Measurements from ENCODE around the gene CAB39L. TPM values are rescaled to one million over a fixed set of nuclear protein-coding genes. Genes with fewer than 3 reads are reported as not detected.

Gene CAB39L
- total and polyA plus RNA-seq, 2 of the 13 experiments (the other 11 are each of a cell fraction or from before 2014, with no cell fraction given): 3.1 to 6.1 TPM

- 88% methylated on average over 1 of the region's 1 CpG for WGBS (ENCODE audit: low lambda C conversion rate)
- in situ Hi-C loops (cut with HindIII; ENCODE audit: extremely low pct_ligation_motif_present, low pct_unique_long_range_greater_than_20kb) (no loop called here), intact Hi-C loops (cut with micrococcal nuclease; ENCODE audit: unreplicated experiment) (no loop called here)
- Histone ChIP-seq H2AFZ (ENCODE audit: low read length) (no peak overlapping the region), H3K4me1 (ENCODE audit: insufficient read depth, low read length) (no peaks in the 10 kb centered on the region), H3K27ac (ENCODE audit: extremely low read length, insufficient read depth, low read length) (no peak overlapping the region), H3K4me3 (replicated peaks in 1 of 3; ENCODE audit: insufficient read depth in 1 of 3, low read depth in 2 of 3, low read length in 3 of 3) (no peak overlapping the region), H3K9me3 (ENCODE audit: low read length) (no peaks in the 10 kb centered on the region), H3K9ac (ENCODE audit: insufficient read depth, low read depth, low read length) (no peak overlapping the region), H3K27me3 (ENCODE audit: control insufficient read depth in 1 of 2, insufficient read depth in 2 of 2, low read length in 2 of 2) (no peaks in the 10 kb centered on the region), H3K36me3 (replicated peaks in 1 of 2; ENCODE audit: control insufficient read depth in 1 of 2, insufficient read depth in 2 of 2, low read length in 2 of 2) (no peaks in the 10 kb centered on the region), H3K4me2 (ENCODE audit: low read depth, low read length) (no peak overlapping the region), H4K20me1 (ENCODE audit: insufficient read depth, low read length) (no peaks in the 10 kb centered on the region), H3K79me2 (ENCODE audit: insufficient read depth, low read length) (no peaks in the 10 kb centered on the region)
- POLR2A ChIA-PET: no interaction called here
- CTCF ChIA-PET (ENCODE audit: low intra/inter-chr PET ratio, low total read pairs): no interaction called here
- no peak for FAIRE-seq
- no peak for DNase-seq (ENCODE audit: low spot score)
- BruUV-seq (replicated peaks): no TSS peak
- TF ChIP-seq SRSF1 (optimal IDR thresholded peaks at IDR 0.05; ENCODE audit: low read depth, low read length) (no peak), ARID4A (CRISPR knock-in tag; IDR thresholded peaks at IDR 0.05; ENCODE audit: borderline replicate concordance) (no peak)
- ATAC-seq: no peak
Measured at GRCh38 chr13:49287995-49288394, 155.9 kb downstream of the CAB39L start.

GRCh38 chr13:49279885-49280284, 164.0 kb downstream of the CAB39L start:
- H3K27ac ChIP-seq (ENCODE audit: extremely low read length, insufficient read depth, low read length): no peak overlapping the region
- no peaks in the 10 kb centered on the region for H3K4me1 ChIP-seq (ENCODE audit: insufficient read depth, low read length)
- ChIA-PET CTCF (ENCODE audit: low intra/inter-chr PET ratio, low total read pairs) (no interaction called here), POLR2A (no interaction called here)
- H4K20me1 ChIP-seq (ENCODE audit: insufficient read depth, low read length): no peaks in the 10 kb centered on the region
- DNase-seq (ENCODE audit: low spot score): no peak
- H3K9ac ChIP-seq (ENCODE audit: insufficient read depth, low read depth, low read length): no peak overlapping the region
- H3K4me2 ChIP-seq (ENCODE audit: low read depth, low read length): no peak overlapping the region
- H3K36me3 ChIP-seq (replicated peaks in 1 of 2; ENCODE audit: control insufficient read depth in 1 of 2, insufficient read depth in 2 of 2, low read length in 2 of 2): no peaks in the 10 kb centered on the region
- H2AFZ ChIP-seq (ENCODE audit: low read length): no peak overlapping the region
- no peak for TF ChIP-seq THYN1 (CRISPR knock-in tag; IDR thresholded peaks at IDR 0.05; ENCODE audit: borderline replicate concordance, low read depth)
- TF ChIP-seq HMGXB3 (CRISPR knock-in tag; IDR thresholded peaks at IDR 0.05; ENCODE audit: borderline replicate concordance): no peak
- FAIRE-seq: no peak
- H3K27me3 ChIP-seq (ENCODE audit: control insufficient read depth in 1 of 2, insufficient read depth in 2 of 2, low read length in 2 of 2): no peaks in the 10 kb centered on the region
- in situ Hi-C loops (cut with HindIII; ENCODE audit: extremely low pct_ligation_motif_present, low pct_unique_long_range_greater_than_20kb) (no loop called here), intact Hi-C loops (cut with micrococcal nuclease; ENCODE audit: unreplicated experiment) (loop anchor here (2.0 kb wide), 1 partner anchor 181 kb away; no protein-coding TSS in a partner anchor)
- no peaks in the 10 kb centered on the region for H3K79me2 ChIP-seq (ENCODE audit: insufficient read depth, low read length)
- no peak overlapping the region for H3K4me3 ChIP-seq (replicated peaks in 1 of 3; ENCODE audit: insufficient read depth in 1 of 3, low read depth in 2 of 3, low read length in 3 of 3)
- no TSS peak for BruUV-seq (replicated peaks)
- no peaks in the 10 kb centered on the region for H3K9me3 ChIP-seq (ENCODE audit: low read length)
- no peak for ATAC-seq

Measured in HepG2 (cell line).